Ascending aorta (tissue), 2 donors: ENCODE results near the gene MRPS12. TPM values are rescaled to one million over a fixed set of nuclear protein-coding genes. Genes with fewer than 3 reads are reported as not detected.
A peak's percentile ranks its signal among the peaks of the same experiment; 100 is the strongest.

ENCODE experiments used
- DNase-seq, 2 donors: peaks; one replicate each; pipeline ENCODE4 v3.0.0-alpha.2; 2019; ENCODE audit warnings: low spot score in 2 of 2
- H3K27ac ChIP-seq, 2 donors: fragments of 200-600 bp; sonication (generic); one replicate each; pipeline ENCODE4 v1.5.1; 2016 to 2017; ENCODE audit warnings: mild to moderate bottlenecking in 1 of 2
- H3K27me3 ChIP-seq: fragments of 200-600 bp; sonication (generic); one replicate; pipeline ENCODE4 v1.5.1; 2017
- H3K36me3 ChIP-seq, 2 donors: fragments of 200-600 bp; sonication (generic); one replicate each; pipeline ENCODE4 v1.5.1; 2016
- H3K4me1 ChIP-seq, 2 donors: fragments of 200-600 bp; sonication (generic); one replicate each; pipeline ENCODE4 v1.5.1; 2016 to 2017; ENCODE audit warnings: mild to moderate bottlenecking in 1 of 2
- H3K4me3 ChIP-seq, 2 donors: fragments of 200-600 bp; sonication (generic); one replicate each; pipeline ENCODE4 v1.5.1; 2016 to 2017; ENCODE audit warnings: mild to moderate bottlenecking in 1 of 2
- H3K9me3 ChIP-seq, 2 donors: fragments of 200-600 bp; sonication (generic); one replicate each; pipeline ENCODE4 v1.5.1; 2016
- intact Hi-C: fragments of 100-400 bp; cut with DNase I; formaldehyde crosslinking; loops from one replicate; pipeline ENCODE4 v1.15.1; 2023
- total RNA-seq: library from RNA; depleted of rRNA; stranded (reverse); fragments of >200 nt; gene quantifications from one replicate; pipeline ENCODE4 v1.1.0, GENCODE V29; 2016
- TF ChIP-seq, protein P1 (sequence below), 3 experiments: fragments of 200-600 bp in 2 of 3; fragments of 450-650 bp in 1 of 3; sonication (generic) in 2 of 3; IDR thresholded peaks; one replicate each; pipeline ENCODE4 v1.5.1; 2016 to 2019; ENCODE audit warnings: antibody characterized with exemption in 3 of 3, mild to moderate bottlenecking in 1 of 3, moderate library complexity in 1 of 3

Gene MRPS12
- total RNA-seq, 1 donor from 2014 or later, result 9.9 TPM

- Histone ChIP-seq H3K4me1 (no peaks in the 10 kb centered on the region), H3K4me3 (no peak overlapping the region), H3K9me3 (no peaks in the 10 kb centered on the region), H3K27me3 (no peaks in the 10 kb centered on the region), H3K27ac (no peak overlapping the region), H3K36me3 (peaks cover 36 to 45% of the 10 kb centered on the region in 2 donors)
- intact Hi-C loops, result loop anchor here (10.0 kb wide), 1 partner anchor 347 kb away; no protein-coding TSS in a partner anchor
- TF ChIP-seq, protein P1, sequence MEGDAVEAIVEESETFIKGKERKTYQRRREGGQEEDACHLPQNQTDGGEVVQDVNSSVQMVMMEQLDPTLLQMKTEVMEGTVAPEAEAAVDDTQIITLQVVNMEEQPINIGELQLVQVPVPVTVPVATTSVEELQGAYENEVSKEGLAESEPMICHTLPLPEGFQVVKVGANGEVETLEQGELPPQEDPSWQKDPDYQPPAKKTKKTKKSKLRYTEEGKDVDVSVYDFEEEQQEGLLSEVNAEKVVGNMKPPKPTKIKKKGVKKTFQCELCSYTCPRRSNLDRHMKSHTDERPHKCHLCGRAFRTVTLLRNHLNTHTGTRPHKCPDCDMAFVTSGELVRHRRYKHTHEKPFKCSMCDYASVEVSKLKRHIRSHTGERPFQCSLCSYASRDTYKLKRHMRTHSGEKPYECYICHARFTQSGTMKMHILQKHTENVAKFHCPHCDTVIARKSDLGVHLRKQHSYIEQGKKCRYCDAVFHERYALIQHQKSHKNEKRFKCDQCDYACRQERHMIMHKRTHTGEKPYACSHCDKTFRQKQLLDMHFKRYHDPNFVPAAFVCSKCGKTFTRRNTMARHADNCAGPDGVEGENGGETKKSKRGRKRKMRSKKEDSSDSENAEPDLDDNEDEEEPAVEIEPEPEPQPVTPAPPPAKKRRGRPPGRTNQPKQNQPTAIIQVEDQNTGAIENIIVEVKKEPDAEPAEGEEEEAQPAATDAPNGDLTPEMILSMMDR (IDR thresholded peaks at IDR 0.05), result no peak
- DNase-seq, result no peak
Observed at GRCh38 chr19:38891771-38892170, 39.0 kb upstream of the MRPS12 start.

DNA sequence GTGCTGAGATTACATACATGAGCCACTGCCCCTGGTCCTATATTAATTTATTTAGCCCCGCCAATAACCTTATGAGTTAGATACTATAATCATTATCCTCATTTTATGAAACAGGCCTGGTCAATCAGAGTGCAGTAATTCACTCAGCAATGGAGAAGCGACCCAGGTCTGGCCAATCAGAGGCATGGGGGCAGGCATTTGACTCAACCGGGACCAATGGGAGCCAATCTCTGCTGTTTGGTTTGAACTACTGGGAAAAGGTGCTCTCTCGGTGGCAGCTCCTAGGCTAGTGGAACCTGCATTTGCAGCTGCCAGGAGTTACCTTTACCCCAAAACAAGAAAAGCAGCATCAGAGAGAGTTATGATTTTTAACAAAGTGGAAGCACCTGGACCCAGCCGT, 37.9 kb upstream of the MRPS12 start:
- Histone ChIP-seq H3K4me3 (no peak overlapping the region), H3K27ac (no peak overlapping the region), H3K27me3 (no peaks in the 10 kb centered on the region), H3K36me3 (peaks cover 34 to 45% of the 10 kb centered on the region in 2 donors), H3K9me3 (no peaks in the 10 kb centered on the region), H3K4me1 (no peaks in the 10 kb centered on the region)
- DNase-seq, result no peak
- TF ChIP-seq, protein P1 (IDR thresholded peaks at IDR 0.05), result no peak
- intact Hi-C loops, result loop anchor here (10.0 kb wide), 1 partner anchor 348 kb away; no protein-coding TSS in a partner anchor

DNA sequence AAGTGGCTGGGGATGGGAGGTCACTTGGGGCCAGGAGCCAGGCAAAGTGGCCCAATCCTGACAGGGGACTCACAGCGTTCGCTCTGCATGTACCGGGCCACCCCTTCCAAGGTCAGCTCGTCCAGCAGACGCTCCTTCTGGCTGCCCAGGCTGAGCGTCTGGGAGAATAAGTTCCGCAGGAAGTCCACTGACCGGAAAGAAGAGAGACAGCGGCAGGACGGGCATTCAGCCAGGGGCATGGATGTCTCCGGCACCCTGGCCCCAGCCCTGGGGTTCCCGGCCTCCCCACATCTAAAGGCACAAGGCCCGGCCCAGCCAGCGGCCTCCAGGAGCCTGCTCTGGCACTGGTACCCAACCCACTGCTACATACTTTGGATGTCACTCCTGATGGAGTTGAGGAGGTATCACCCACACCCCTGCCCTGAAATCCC, 37.4 kb upstream of the MRPS12 start:
- TF ChIP-seq, protein P1 (IDR thresholded peaks at IDR 0.05), result no peak
- Histone ChIP-seq H3K4me1 (peaks cover 3 to 4% of the 10 kb centered on the region in 2 donors), H3K36me3 (peaks cover 29 to 40% of the 10 kb centered on the region in 2 donors)

DNA sequence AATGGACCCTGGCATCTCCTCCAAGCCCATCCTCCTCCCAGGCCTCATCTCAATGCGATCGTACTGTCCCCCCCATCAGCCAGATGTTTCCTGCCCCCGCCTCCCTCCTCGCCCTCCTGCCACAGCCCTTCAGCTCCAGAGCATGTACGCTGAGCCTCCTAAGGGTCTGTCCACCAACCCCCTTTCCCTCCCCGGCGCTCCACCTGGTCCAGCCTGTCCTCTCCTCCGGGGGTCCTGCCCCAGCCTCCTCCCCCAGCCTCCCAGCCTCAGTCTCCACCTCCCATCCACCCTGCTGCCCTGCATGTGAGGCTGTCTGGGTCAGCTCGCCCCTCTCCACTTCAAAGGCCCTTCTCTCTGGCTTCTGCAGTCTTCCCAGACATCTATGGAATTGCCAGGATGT, 35.8 kb upstream of the MRPS12 start:
- H3K4me1 ChIP-seq, result peaks cover 6 to 8% of the 10 kb centered on the region in 2 donors
- H3K27ac ChIP-seq, result no peak overlapping the region
- no peaks in the 10 kb centered on the region for H3K27me3 ChIP-seq
- peaks cover 13 to 24% of the 10 kb centered on the region in 2 donors for H3K36me3 ChIP-seq
- no peaks in the 10 kb centered on the region for H3K9me3 ChIP-seq
- no peak for DNase-seq
- intact Hi-C loops, result loop anchor here (10.0 kb wide), 1 partner anchor 350 kb away; no protein-coding TSS in a partner anchor
- no peak overlapping the region for H3K4me3 ChIP-seq
- TF ChIP-seq, protein P1 (IDR thresholded peaks at IDR 0.05), result no peak

More for the DNA sequence above, 37.4 kb upstream of the MRPS12 start:
- DNase-seq, result no peak
- Histone ChIP-seq H3K9me3 (no peaks in the 10 kb centered on the region), H3K4me3 (no peak overlapping the region), H3K27me3 (no peaks in the 10 kb centered on the region), H3K27ac (no peak overlapping the region)
- intact Hi-C loops, result loop anchor here (10.0 kb wide), 1 partner anchor 349 kb away; no protein-coding TSS in a partner anchor

GRCh38 chr19:38898788-38899446, 31.8 kb upstream of the MRPS12 start:
- H3K27me3 ChIP-seq, result no peaks in the 10 kb centered on the region
- H3K36me3 ChIP-seq, result no peaks in the 10 kb centered on the region
- TF ChIP-seq, protein P1 (IDR thresholded peaks at IDR 0.05), result no peak
- peak overlapping the region; percentile 94 for H3K27ac ChIP-seq
- no peaks in the 10 kb centered on the region for H3K9me3 ChIP-seq
- DNase-seq, result no peak
- intact Hi-C loops, result loop anchor here (1.0 to 10.0 kb wide), 6 partner anchors 28 to 354 kb away; partner anchors contain the start of genes ECH1, EIF3K, MRPS12 and SARS2
- peaks cover 6 to 20% of the 10 kb centered on the region in 2 donors for H3K4me1 ChIP-seq
- H3K4me3 ChIP-seq, result peak overlapping the region; percentile 89 to 94
